SK-N-SH treated with all-trans-retinoic acid at 6 μM for 48 hours (cell line): ENCODE results near the gene VMAC.

Source experiments
- ATAC-seq: fragments of 200-7000 bp; cut with Tn5 transposase; 3 replicates; pipeline ENCODE4 v1.9.1; 2020; ENCODE audit warnings: mild to moderate bottlenecking, moderate library complexity
- ARNTL ChIP-seq: fragments of 450-650 bp; formaldehyde crosslinking; IDR thresholded peaks from 2 replicates; pipeline ENCODE4 v1.5.0; 2020; ENCODE audit warnings: low read depth, mild to moderate bottlenecking, moderate library complexity, borderline replicate concordance
- BACH2 ChIP-seq: fragments of 250-450 bp; sonication (Bioruptor Pico); IDR thresholded peaks from 2 replicates; pipeline ENCODE4 v1.9.0; 2021; ENCODE audit warnings: mild to moderate bottlenecking, borderline replicate concordance
- CSDC2 ChIP-seq: fragments of 250-450 bp; sonication (Bioruptor Pico); IDR thresholded peaks from 2 replicates; pipeline ENCODE4 v1.5.0; 2020; ENCODE audit warnings: mild to moderate bottlenecking, moderate library complexity
- ESRRG ChIP-seq: fragments of 250-450 bp; sonication (Bioruptor Pico); IDR thresholded peaks from 2 replicates; pipeline ENCODE4 v1.6.1; 2021; ENCODE audit warnings: mild to moderate bottlenecking
- GLIS3 ChIP-seq: fragments of 250-450 bp; sonication (Bioruptor Pico); IDR thresholded peaks from 2 replicates; pipeline ENCODE4 v1.5.0; 2020; ENCODE audit warnings: mild to moderate bottlenecking, moderate library complexity
- ISL1 ChIP-seq: fragments of 250-450 bp; sonication (Bioruptor Pico); IDR thresholded peaks from 2 replicates; pipeline ENCODE4 v2.1.2; 2022; ENCODE audit warnings: mild to moderate bottlenecking, moderate library complexity
- OSR1 ChIP-seq: fragments of 250-450 bp; sonication (Bioruptor Pico); IDR thresholded peaks from 2 replicates; pipeline ENCODE4 v1.8.0; 2022; ENCODE audit warnings: moderate library complexity, mild to moderate bottlenecking, inconsistent platforms
- POU6F1 ChIP-seq: fragments of 250-450 bp; sonication (Bioruptor Pico); IDR thresholded peaks from 2 replicates; pipeline ENCODE4 v1.8.0; 2021; ENCODE audit warnings: low read depth, mild to moderate bottlenecking, moderate library complexity, borderline replicate concordance
- PPARA ChIP-seq: fragments of 250-450 bp; sonication (Bioruptor Pico); IDR thresholded peaks from 2 replicates; pipeline ENCODE4 v1.5.0; 2020; ENCODE audit warnings: mild to moderate bottlenecking, borderline replicate concordance
- RARB ChIP-seq: fragments of 250-450 bp; sonication (Bioruptor Pico); IDR thresholded peaks from 2 replicates; pipeline ENCODE4 v1.8.0; 2021; ENCODE audit warnings: mild to moderate bottlenecking, moderate library complexity
- SNAI2 ChIP-seq: fragments of 250-450 bp; sonication (Bioruptor Pico); IDR thresholded peaks from 2 replicates; pipeline ENCODE4 v1.5.0; 2020; ENCODE audit warnings: mild to moderate bottlenecking, moderate library complexity
- TCF4 ChIP-seq: fragments of 250-450 bp; sonication (Bioruptor Pico); IDR thresholded peaks from 2 replicates; pipeline ENCODE4 v1.8.0; 2021; ENCODE audit warnings: mild to moderate bottlenecking, moderate library complexity, borderline replicate concordance
- TOX ChIP-seq: fragments of 250-450 bp; sonication (Bioruptor Pico); IDR thresholded peaks from 2 replicates; pipeline ENCODE4 v1.8.0; 2021; ENCODE audit warnings: mild to moderate bottlenecking, moderate library complexity, borderline replicate concordance
- TSHZ2 ChIP-seq: fragments of 250-450 bp; sonication (Bioruptor Pico); IDR thresholded peaks from 2 replicates; pipeline ENCODE4 v1.5.0; 2020; ENCODE audit warnings: mild to moderate bottlenecking, moderate library complexity
- ZC3H10 ChIP-seq: fragments of 250-450 bp; sonication (Bioruptor Pico); IDR thresholded peaks from 2 replicates; pipeline ENCODE4 v1.5.1; 2021; ENCODE audit warnings: mild to moderate bottlenecking, moderate library complexity
- ZFP3 ChIP-seq: fragments of 250-450 bp; sonication (Bioruptor Pico); IDR thresholded peaks from 2 replicates; pipeline ENCODE4 v1.5.0; 2020; ENCODE audit warnings: mild to moderate bottlenecking, moderate library complexity
- ZFP30 ChIP-seq: fragments of 450-650 bp; formaldehyde crosslinking; IDR thresholded peaks from 2 replicates; pipeline ENCODE4 v1.5.0; 2022; ENCODE audit warnings: mild to moderate bottlenecking, moderate library complexity
- ZNF565 ChIP-seq: fragments of 450-650 bp; formaldehyde crosslinking; conservative IDR thresholded peaks from 2 replicates; pipeline ENCODE4 v1.5.0; 2020; ENCODE audit warnings: low read depth, mild to moderate bottlenecking, moderate library complexity
- ZNF70 ChIP-seq: fragments of 450-650 bp; formaldehyde crosslinking; IDR thresholded peaks from 2 replicates; pipeline ENCODE4 v1.5.0; 2020; ENCODE audit warnings: mild to moderate bottlenecking, moderate library complexity
- ZNF8 ChIP-seq: fragments of 450-650 bp; formaldehyde crosslinking; IDR thresholded peaks from 2 replicates; pipeline ENCODE4 v1.5.0; 2020; ENCODE audit warnings: mild to moderate bottlenecking, moderate library complexity
- TF ChIP-seq, protein P1 (sequence below): fragments of 250-450 bp; sonication (Bioruptor Pico); IDR thresholded peaks from 2 replicates; pipeline ENCODE4 v1.5.1; 2021; ENCODE audit warnings: mild to moderate bottlenecking, moderate library complexity
- TF ChIP-seq, protein P2 (sequence below): fragments of 250-450 bp; sonication (Bioruptor Pico); IDR thresholded peaks from 2 replicates; pipeline ENCODE4 v1.8.0; 2020; ENCODE audit warnings: mild to moderate bottlenecking, moderate library complexity, borderline replicate concordance

The VMAC gene

DNA sequence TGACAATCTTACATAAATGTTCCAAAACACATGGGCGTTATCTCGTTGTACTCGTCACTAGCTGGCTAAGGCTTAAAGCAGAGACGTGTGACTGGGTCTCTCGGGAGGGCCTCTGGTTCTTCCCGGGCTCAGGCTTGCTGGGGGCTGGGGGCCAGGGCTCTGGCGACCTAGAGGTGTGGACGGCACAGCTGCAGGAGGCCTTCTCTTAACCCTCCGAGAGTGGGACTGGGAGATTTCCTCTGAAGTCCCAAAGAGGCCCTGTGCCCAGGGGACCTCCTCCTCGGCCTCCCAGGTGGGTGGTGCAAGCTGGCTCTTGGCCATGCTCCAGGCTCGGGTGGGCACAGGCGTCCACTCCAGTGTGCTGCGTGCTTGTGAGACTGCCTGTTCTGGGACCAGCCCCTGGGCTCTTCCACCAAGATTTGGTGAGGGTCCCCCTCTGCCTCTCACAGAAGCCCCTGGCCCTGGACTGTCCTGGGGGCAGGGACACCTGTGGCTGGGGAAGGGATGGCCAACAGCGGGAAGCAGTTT, 11.6 kb downstream of the VMAC start:
- ATAC-seq = no peak
- no peak for TF ChIP-seq GLIS3
- TF ChIP-seq POU6F1 (CRISPR knock-in tag) = no peak
- TF ChIP-seq BACH2 = no peak
- TF ChIP-seq TCF4 (CRISPR knock-in tag) = no peak

DNA sequence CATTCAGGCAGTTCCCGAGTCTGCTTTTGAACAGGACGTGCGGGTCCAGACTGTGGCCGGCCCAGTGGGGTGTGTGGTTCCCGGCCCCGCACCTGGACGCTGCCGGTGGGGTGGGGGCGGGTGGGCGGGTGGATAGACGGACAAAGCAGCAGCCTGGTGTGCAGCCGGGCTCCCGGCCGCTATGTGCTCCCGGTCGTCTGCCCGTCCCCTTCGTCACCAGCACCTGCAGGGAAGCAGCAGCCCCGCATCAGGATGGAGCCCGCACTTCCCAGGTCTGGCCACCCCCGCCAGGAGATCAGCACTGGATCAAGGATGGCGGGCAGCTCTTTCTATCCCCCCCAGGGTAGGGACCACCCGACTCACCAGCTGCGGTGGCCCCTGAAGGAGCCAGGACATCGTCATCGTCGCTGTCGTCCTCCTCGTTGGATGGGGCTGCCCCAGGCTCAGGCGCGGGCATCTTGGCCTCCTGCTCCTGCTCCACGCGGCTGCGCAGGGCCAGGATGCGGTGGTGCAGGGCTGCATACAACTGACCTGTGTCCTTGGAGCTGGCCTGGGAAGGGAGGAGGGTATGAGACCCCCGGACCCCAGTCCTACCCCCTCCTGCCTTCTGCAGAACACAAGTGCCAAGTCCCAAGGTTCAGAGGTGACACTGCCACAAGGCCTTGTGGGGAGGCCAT, 12.9 kb downstream of the VMAC start:
- no peak for TF ChIP-seq TOX (CRISPR knock-in tag)
- ATAC-seq = no peak

- no peak for ATAC-seq
- TF ChIP-seq ZC3H10 (CRISPR knock-in tag) = no peak
- no peak for TF ChIP-seq ZNF8 (CRISPR knock-in tag)
- no peak for TF ChIP-seq ISL1 (CRISPR knock-in tag)
- TF ChIP-seq ARNTL (CRISPR knock-in tag) = no peak
- TF ChIP-seq ZNF565 (CRISPR knock-in tag) = no peak
- TF ChIP-seq TSHZ2 (CRISPR knock-in tag) = no peak
- no peak for TF ChIP-seq GLIS3
- no peak for TF ChIP-seq POU6F1 (CRISPR knock-in tag)
- no peak for TF ChIP-seq PPARA (CRISPR knock-in tag)
- TF ChIP-seq, protein P1, sequence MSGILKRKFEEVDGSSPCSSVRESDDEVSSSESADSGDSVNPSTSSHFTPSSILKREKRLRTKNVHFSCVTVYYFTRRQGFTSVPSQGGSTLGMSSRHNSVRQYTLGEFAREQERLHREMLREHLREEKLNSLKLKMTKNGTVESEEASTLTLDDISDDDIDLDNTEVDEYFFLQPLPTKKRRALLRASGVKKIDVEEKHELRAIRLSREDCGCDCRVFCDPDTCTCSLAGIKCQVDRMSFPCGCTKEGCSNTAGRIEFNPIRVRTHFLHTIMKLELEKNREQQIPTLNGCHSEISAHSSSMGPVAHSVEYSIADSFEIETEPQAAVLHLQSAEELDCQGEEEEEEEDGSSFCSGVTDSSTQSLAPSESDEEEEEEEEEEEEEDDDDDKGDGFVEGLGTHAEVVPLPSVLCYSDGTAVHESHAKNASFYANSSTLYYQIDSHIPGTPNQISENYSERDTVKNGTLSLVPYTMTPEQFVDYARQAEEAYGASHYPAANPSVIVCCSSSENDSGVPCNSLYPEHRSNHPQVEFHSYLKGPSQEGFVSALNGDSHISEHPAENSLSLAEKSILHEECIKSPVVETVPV (CRISPR knock-in tag) = no peak
- no peak for TF ChIP-seq ESRRG (CRISPR knock-in tag)
- TF ChIP-seq ZFP3 (CRISPR knock-in tag) = no peak
- TF ChIP-seq ZFP30 = no peak
- no peak for TF ChIP-seq SNAI2 (CRISPR knock-in tag)
- TF ChIP-seq BACH2 = no peak
- TF ChIP-seq OSR1 (CRISPR knock-in tag) = no peak
- TF ChIP-seq CSDC2 (CRISPR knock-in tag) = no peak
- TF ChIP-seq RARB (CRISPR knock-in tag) = no peak
- no peak for TF ChIP-seq ZNF70 (CRISPR knock-in tag)
Measured at GRCh38 chr19:5918463-5919079, 13.9 kb downstream of the VMAC start.

DNA sequence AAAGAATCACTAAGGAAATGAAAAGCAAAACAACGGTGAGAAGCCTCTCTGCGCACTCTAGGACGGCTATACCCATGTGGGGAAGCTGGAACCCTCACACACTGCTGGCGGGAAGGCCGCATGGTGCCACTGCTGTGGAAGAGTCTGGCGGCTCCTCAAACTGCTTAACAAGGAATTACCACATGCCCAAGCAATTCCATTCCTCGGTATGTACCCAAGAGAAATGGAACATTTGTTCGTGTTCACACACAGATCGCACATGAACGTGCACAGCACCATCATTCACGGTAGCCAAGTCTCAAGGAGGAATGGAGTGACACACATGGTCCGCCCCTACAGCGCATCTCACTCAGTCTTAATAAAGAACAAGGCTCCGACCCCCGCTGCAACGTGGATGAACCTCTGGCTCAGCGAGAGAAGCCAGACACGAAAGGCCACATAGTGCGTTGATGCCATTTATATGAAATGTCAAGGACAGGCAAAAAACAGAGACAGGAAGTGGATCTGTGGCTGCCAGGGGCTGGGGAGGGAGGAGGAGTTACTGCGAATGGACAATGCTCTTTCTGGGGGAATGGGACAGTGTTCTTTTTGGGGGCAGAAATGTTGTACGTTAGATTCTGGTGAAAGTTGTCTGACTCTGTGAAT, 17.0 kb downstream of the VMAC start:
- no peak for ATAC-seq
- TF ChIP-seq ZNF70 (CRISPR knock-in tag) (no peak), CSDC2 (CRISPR knock-in tag) (no peak), POU6F1 (CRISPR knock-in tag) (no peak), GLIS3 (no peak), TCF4 (CRISPR knock-in tag) (no peak), PPARA (CRISPR knock-in tag) (no peak), ZNF565 (CRISPR knock-in tag) (no peak)
- TF ChIP-seq, protein P2, sequence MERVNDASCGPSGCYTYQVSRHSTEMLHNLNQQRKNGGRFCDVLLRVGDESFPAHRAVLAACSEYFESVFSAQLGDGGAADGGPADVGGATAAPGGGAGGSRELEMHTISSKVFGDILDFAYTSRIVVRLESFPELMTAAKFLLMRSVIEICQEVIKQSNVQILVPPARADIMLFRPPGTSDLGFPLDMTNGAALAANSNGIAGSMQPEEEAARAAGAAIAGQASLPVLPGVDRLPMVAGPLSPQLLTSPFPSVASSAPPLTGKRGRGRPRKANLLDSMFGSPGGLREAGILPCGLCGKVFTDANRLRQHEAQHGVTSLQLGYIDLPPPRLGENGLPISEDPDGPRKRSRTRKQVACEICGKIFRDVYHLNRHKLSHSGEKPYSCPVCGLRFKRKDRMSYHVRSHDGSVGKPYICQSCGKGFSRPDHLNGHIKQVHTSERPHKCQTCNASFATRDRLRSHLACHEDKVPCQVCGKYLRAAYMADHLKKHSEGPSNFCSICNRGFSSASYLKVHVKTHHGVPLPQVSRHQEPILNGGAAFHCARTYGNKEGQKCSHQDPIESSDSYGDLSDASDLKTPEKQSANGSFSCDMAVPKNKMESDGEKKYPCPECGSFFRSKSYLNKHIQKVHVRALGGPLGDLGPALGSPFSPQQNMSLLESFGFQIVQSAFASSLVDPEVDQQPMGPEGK (CRISPR knock-in tag) = no peak
- TF ChIP-seq, protein P1 (CRISPR knock-in tag) = no peak
